Measurements from ENCODE around the gene MGAT5B.

DNA sequence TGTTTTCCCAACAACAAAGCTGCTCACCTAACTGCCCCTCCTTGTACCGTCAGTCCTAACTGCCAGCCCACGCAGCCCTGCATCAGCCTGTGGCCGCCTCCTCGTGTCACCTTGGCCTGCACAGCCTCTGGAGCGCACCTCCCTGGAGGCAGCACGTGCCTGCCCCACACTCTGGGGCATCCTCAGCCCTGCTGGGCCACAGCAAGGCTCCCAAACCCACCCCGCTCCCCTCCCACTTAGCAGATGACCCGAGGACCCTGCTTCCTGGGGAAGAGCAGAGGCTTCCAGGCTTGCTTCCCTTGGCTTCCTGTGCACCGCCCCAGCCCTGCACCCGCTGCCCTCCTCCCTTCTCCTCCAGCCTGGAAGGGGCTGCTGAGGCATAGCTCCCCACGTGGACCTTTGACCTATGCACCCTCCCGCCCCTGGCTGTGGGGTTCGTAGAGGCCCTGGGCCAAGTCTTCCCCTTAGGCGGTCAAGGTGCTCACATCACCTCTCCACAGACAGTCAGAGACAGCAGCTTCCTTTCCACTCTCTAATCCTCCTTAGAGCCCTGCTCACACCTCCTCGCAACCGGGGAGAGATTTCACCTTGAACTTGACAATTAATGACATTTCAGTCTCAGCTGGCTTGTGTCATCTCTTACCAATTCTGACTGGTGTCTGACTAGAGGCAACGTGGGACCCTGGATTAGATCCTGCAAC lies 115.0 kb downstream of the MGAT5B start:
- TF ChIP-seq POLR2A (IDR thresholded peaks at IDR 0.05) (no peak), CTCF (IDR thresholded peaks at IDR 0.05) (no peak)

Measured in prostate gland (tissue), 2 donors.